ENCODE data around the gene ZNF438. TPM values are rescaled to one million over a fixed set of nuclear protein-coding genes. Genes with fewer than 3 reads are reported as not detected.

Gene ZNF438
- total and polyA plus RNA-seq, 2 of the 4 experiments (the other 2 are of a cell fraction): 1.8 to 2.9 TPM

GRCh38 chr10:31004611-31005193, 27.0 kb downstream of the ZNF438 start:
- Histone ChIP-seq H4K91ac (ENCODE audit: insufficient read depth, low read depth, low read length) (peak overlapping the region; percentile 90), H3K14ac (replicated peaks; ENCODE audit: low read depth, low read length) (peak overlapping the region; percentile 85), H3K27ac (ENCODE audit: insufficient read depth, low read length) (0 out of 2 replicates have a peak overlapping the region, but pooled peaks have one; percentile 28), H3K9ac (ENCODE audit: low read depth, low read length) (no peak overlapping the region), H3K56ac (ENCODE audit: extremely low read depth, insufficient read depth, low read length) (peak overlapping the region; percentile 73), H2AFZ (replicated peaks; ENCODE audit: low read length, poor library complexity) (peak overlapping the region; percentile 65), H3K4ac (ENCODE audit: low read depth, low read length) (peak overlapping the region; percentile 90), H4K8ac (ENCODE audit: low read depth in 2 of 2, low read length in 2 of 2) (peak overlapping the region; percentile 65 to 93; a peak in 3 of 4 replicates), H2BK120ac (ENCODE audit: low read depth, low read length) (peak overlapping the region; percentile 98), H3K36me3 (ENCODE audit: control insufficient read depth, insufficient read depth, low read length) (no peaks in the 10 kb centered on the region), H2AK9ac (replicated peaks; ENCODE audit: low read depth, low read length, poor library complexity) (peak overlapping the region; percentile 69), H3K4me1 (ENCODE audit: control insufficient read depth, insufficient read depth, low read length) (peaks cover 9% of the 10 kb centered on the region; the same call in 1 of the 2 replicates), H3K9me3 (ENCODE audit: control insufficient read depth, insufficient read depth, low read length) (no peaks in the 10 kb centered on the region), H2BK5ac (ENCODE audit: low read depth, low read length, poor library complexity, severe bottlenecking) (peak overlapping the region; percentile 97), H2BK20ac (ENCODE audit: low read depth, low read length) (peak overlapping the region; percentile 92), H3K27me3 (ENCODE audit: control insufficient read depth, insufficient read depth, low read length) (no peaks in the 10 kb centered on the region), H3K23ac (ENCODE audit: low read depth, low read length) (peak overlapping the region; percentile 47; the same call in 1 of the 2 replicates), H3K9me1 (ENCODE audit: insufficient read depth, low read length) (peaks cover 6% of the 10 kb centered on the region; the same call in 1 of the 2 replicates), H3K4me2 (ENCODE audit: low read depth, low read length) (peak overlapping the region; percentile 64; the same call in 1 of the 2 replicates), H3K4me3 (ENCODE audit: insufficient read depth, low read depth, low read length) (no peak overlapping the region), H3K18ac (ENCODE audit: low read depth, low read length) (peak overlapping the region; percentile 95; the same call in 1 of the 2 replicates), H3K79me1 (ENCODE audit: low read depth in 1 of 2, low read length in 2 of 2) (peaks cover 16 to 56% of the 10 kb centered on the region in 2 experiments), H2AK5ac (ENCODE audit: low read depth, low read length) (peak overlapping the region; percentile 88), H4K20me1 (ENCODE audit: insufficient read depth, low read length) (no peaks in the 10 kb centered on the region), H4K5ac (ENCODE audit: low read depth, low read length) (peak overlapping the region; percentile 99), H2BK15ac (ENCODE audit: low read depth, low read length) (peak overlapping the region; percentile 98; the same call in 2 of the 3 replicates)
- BruUV-seq (replicated peaks): no TSS peak
- intact Hi-C loops (cut with micrococcal nuclease): no loop called here
- dilution Hi-C loops (cut with HindIII; ENCODE audit: low sequenced_read_pairs, unreplicated experiment): no loop called here
- peak; percentile 90 for DNase-seq
- peak; percentile 76 for ATAC-seq (ENCODE audit: low read depth)
- 100% methylated on average over 1 of the region's 3 CpGs; no CpG with 5 or more reads in 1 of the 2 experiments for WGBS, 2 experiments (ENCODE audit: extremely low coverage in 2 of 2, insufficient read length in 1 of 2)
- CTCF ChIA-PET: no interaction called here
- POLR2A ChIA-PET (ENCODE audit: unreplicated experiment): no interaction called here
- in situ Hi-C loops (cut with MboI; ENCODE audit: low sequenced_read_pairs): no loop called here
- no peak for TF ChIP-seq CTCF (conservative IDR thresholded peaks at IDR 0.05; ENCODE audit: low read depth, low read length)
- no peak for TF ChIP-seq POLR2A (IDR thresholded peaks at IDR 0.05; ENCODE audit: low read depth, low read length)
- TF ChIP-seq CHD1 (IDR thresholded peaks at IDR 0.05; ENCODE audit: low read depth, low read length): no peak
- TF ChIP-seq SMC3 (IDR thresholded peaks at IDR 0.05; ENCODE audit: low read depth, low read length): no peak
- TF ChIP-seq RCOR1 (IDR thresholded peaks at IDR 0.05; ENCODE audit: insufficient replicate concordance, low read length): no peak
- TF ChIP-seq RAD21 (IDR thresholded peaks at IDR 0.05; ENCODE audit: low read length): no peak
- TF ChIP-seq NFE2L2 (IDR thresholded peaks at IDR 0.05; ENCODE audit: low read depth, low read length): peak; percentile 99
- no peak for TF ChIP-seq MXI1 (IDR thresholded peaks at IDR 0.05; ENCODE audit: borderline replicate concordance, low read depth, low read length)
- TF ChIP-seq FOS (IDR thresholded peaks at IDR 0.05; ENCODE audit: low read depth, low read length): peak; percentile 65; the same call in 1 of the 2 replicates
- TF ChIP-seq RFX5 (IDR thresholded peaks at IDR 0.05; ENCODE audit: low read depth, low read length): no peak
- no peak for TF ChIP-seq BHLHE40 (IDR thresholded peaks at IDR 0.05; ENCODE audit: low read depth, low read length)
- TF ChIP-seq CEBPB (IDR thresholded peaks at IDR 0.05; ENCODE audit: low read depth, low read length): no peak
- no peak for TF ChIP-seq MAZ (IDR thresholded peaks at IDR 0.05; ENCODE audit: borderline replicate concordance, low read depth, low read length)
- peak; percentile 90 for TF ChIP-seq MAFK (IDR thresholded peaks at IDR 0.05; ENCODE audit: low read depth, low read length)
- TF ChIP-seq ELK1 (IDR thresholded peaks at IDR 0.05; ENCODE audit: borderline replicate concordance, low read depth, low read length): no peak
